B cell (primary cell): ENCODE results near the gene BET1L.

Source experiments
- EZH2 ChIP-seq: IDR thresholded peaks from 2 replicates; pipeline ENCODE4 v1.6.1; 2012; ENCODE audit warnings: borderline replicate concordance, low read depth, mild to moderate bottlenecking, moderate library complexity, low read length; ENCODE audit not compliant: insufficient read depth, poor library complexity, severe bottlenecking
- TF ChIP-seq, protein P1 (sequence below): fragments of 200-600 bp; IDR thresholded peaks from one replicate; pipeline ENCODE4 v1.8.0; 2022; ENCODE audit warnings: antibody characterized with exemption, mild to moderate bottlenecking

DNA sequence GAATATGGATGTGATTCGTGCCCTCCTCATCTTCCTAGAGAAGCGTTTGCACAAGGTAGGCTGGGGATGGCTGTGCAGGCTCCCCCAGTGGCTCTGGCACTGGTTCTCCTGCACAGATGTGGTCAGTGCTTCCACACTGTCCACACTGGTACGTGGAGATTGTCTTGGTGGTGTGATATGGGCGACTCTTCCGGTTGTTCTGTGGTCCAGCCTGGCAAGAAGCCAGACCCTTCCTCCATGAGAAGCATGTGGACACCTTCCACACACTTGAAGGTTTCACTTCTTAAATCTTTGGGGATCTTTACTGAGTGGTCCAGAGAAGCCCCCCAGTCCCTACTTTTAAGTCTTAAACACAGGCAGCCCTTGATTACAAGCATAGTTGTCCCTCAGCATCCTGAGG is 4.1 kb upstream of the BET1L start:
- TF ChIP-seq, protein P1, sequence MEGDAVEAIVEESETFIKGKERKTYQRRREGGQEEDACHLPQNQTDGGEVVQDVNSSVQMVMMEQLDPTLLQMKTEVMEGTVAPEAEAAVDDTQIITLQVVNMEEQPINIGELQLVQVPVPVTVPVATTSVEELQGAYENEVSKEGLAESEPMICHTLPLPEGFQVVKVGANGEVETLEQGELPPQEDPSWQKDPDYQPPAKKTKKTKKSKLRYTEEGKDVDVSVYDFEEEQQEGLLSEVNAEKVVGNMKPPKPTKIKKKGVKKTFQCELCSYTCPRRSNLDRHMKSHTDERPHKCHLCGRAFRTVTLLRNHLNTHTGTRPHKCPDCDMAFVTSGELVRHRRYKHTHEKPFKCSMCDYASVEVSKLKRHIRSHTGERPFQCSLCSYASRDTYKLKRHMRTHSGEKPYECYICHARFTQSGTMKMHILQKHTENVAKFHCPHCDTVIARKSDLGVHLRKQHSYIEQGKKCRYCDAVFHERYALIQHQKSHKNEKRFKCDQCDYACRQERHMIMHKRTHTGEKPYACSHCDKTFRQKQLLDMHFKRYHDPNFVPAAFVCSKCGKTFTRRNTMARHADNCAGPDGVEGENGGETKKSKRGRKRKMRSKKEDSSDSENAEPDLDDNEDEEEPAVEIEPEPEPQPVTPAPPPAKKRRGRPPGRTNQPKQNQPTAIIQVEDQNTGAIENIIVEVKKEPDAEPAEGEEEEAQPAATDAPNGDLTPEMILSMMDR, result no peak
- TF ChIP-seq EZH2, result no peak
